ENCODE data around the gene SMURF1.
A peak's percentile ranks its signal among the peaks of the same experiment; 100 is the strongest.

Gene SMURF1

GRCh38 chr7:99024066-99024465 lies 119.8 kb downstream of the SMURF1 start:
- peak; percentile 40 for DNase-seq (ENCODE audit: low read depth)
- no peak for TF ChIP-seq CTCF (IDR thresholded peaks at IDR 0.05; ENCODE audit: control insufficient read depth, extremely low read depth, insufficient read depth)
- no peak overlapping the region for H3K4me3 ChIP-seq (ENCODE audit: low read depth, low read length)

- TF ChIP-seq CTCF (IDR thresholded peaks at IDR 0.05; ENCODE audit: control insufficient read depth, extremely low read depth, insufficient read depth): no peak
- no peak overlapping the region for H3K4me3 ChIP-seq (ENCODE audit: low read depth, low read length)
- peak; percentile 50 for DNase-seq (ENCODE audit: low read depth)
Observed at GRCh38 chr7:99021941-99022560, 121.9 kb downstream of the SMURF1 start.

- no peak overlapping the region for H3K4me3 ChIP-seq (ENCODE audit: low read depth, low read length)
- no peak for DNase-seq (ENCODE audit: low read depth)
- no peak for TF ChIP-seq CTCF (IDR thresholded peaks at IDR 0.05; ENCODE audit: control insufficient read depth, extremely low read depth, insufficient read depth)
Observed at GRCh38 chr7:99020413-99020715, 123.5 kb downstream of the SMURF1 start.

DNA sequence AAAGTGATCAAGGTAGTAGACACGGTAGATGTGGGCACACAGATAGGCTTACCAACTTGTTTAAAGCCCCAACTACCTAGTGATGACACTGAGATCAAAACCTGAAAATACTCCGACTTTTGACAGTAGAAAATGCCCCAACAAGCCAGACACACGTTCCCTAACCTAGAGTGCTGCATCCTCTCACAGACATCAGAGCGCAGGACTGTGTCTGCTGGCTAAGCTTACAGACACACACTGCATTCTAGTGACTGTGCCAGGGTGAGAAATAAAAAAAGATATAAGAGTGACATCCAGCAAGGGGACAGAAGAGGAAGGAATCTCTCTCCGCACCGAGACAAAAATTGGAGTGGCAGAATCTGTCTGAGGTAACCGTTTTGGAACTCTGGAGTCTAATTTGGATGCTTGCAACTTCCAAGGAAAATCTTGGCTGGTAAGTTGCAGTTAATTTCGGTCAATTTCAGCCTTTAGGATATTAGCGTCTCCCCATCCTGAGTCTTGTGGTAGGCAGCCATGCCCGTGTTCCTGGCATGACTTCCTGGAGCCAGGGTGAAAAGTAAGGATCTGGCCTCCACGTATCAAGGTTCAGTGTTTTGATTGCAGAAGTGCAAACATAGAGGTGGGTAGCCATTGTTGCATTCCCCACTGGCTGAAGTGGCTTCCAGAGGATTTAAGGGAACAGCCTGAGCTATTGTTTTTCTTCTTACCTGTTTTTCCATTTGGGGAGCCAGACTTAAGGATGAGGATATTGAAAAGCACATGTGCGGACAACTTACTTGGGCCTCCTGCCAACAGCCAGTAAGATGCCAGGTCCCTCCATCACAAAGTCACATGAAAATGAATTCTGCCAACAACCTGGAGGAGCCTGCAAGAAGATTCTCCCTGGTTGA lies 124.1 kb downstream of the SMURF1 start:
- no peak for DNase-seq (ENCODE audit: low read depth)
- no peak for TF ChIP-seq CTCF (IDR thresholded peaks at IDR 0.05; ENCODE audit: control insufficient read depth, extremely low read depth, insufficient read depth)
- no peak overlapping the region for H3K4me3 ChIP-seq (ENCODE audit: low read depth, low read length)

- H3K4me3 ChIP-seq (ENCODE audit: low read depth, low read length): no peak overlapping the region
- DNase-seq (ENCODE audit: low read depth): no peak
- TF ChIP-seq CTCF (IDR thresholded peaks at IDR 0.05; ENCODE audit: control insufficient read depth, extremely low read depth, insufficient read depth): no peak
Observed at GRCh38 chr7:99016196-99016595, 127.7 kb downstream of the SMURF1 start.

GRCh38 chr7:99014113-99014985 lies 129.6 kb downstream of the SMURF1 start:
- no peak for TF ChIP-seq CTCF (IDR thresholded peaks at IDR 0.05; ENCODE audit: control insufficient read depth, extremely low read depth, insufficient read depth)
- H3K4me3 ChIP-seq (ENCODE audit: low read depth, low read length): no peak overlapping the region

More at GRCh38 chr7:99014113-99014985, 129.6 kb downstream of the SMURF1 start:
- no peak for DNase-seq (ENCODE audit: low read depth)

All from LNCaP clone FGC (cell line).